ENCODE measurements around the gene TUBB2A. TPM values are rescaled to one million over a fixed set of nuclear protein-coding genes. Genes with fewer than 3 reads are reported as not detected.

Gene TUBB2A
- total RNA-seq, 1 donor from 2014 or later = 79.9 TPM

GRCh38 chr6:3124667-3125066 lies 32.7 kb downstream of the TUBB2A start:
- no peak for DNase-seq (ENCODE audit: low spot score)

DNA sequence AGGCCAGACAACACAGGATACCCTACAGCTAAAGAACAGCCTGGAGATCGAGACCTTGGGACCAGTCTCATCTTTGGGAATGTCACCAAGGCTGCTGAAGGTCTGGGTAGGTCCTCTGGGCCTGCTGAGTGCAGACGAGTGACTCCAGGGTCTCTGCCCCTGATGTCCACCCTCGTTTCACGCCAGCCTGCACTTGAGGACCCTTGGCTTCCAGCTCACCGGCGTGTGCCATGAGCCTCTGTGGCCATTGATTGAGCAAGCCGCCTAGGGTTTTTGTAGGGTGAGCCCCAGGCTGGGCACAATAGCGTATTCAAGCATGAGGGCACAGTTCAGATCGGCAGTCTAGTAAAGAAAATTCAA lies 34.5 kb downstream of the TUBB2A start:
- DNase-seq (ENCODE audit: low spot score) = no peak

DNA sequence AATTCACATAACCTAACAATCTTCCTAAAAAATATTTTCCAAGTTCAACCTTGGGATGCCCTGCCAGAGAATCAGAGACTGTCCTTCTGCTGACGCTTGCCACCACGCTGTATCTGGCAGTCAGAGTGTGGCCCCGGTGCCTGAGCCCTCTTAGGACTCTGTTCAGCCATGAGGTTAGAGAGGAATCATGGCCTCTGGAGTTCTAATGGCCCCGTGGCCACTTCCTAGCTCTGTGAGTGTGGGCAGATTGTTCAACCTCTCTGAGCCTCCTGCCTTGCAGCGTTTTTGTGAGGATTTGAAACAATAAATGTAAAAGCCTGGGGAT lies 36.6 kb downstream of the TUBB2A start:
- DNase-seq (ENCODE audit: low spot score) = no peak

DNA sequence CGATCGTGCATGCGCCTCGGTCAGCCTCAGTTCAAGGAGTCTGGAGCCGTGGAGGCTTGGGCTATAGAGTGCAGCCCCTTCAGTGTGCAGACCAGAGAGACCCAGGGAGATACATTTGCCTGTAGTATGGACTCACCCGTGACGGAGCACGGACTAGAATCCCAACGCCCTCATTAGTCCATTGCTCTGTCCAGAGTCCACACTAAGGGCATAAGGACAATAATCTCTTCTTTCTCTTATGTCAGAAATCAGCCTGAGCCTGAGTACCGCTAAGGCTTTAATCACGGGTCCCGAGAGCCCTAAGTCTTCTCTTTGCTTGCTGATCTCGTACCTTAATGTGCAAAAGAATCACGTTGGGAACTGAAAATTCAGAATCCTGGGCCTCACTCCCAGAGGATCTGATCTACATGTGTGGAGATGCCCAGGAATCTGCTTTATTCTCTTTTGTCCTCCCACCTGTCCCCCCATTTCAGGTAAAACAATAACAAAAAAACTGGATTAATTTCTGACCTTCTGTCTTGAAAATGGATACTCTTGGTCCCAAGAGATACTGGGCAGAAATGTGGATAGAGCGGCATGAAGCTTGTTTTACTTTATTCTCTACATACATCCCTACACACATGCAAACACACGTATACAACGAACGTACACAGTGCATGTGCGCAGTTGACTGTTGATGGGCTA lies 38.2 kb downstream of the TUBB2A start:
- no peak for DNase-seq (ENCODE audit: low spot score)

- peak; percentile 97 for DNase-seq (ENCODE audit: low spot score)
Measured at GRCh38 chr6:3118353-3119039, 38.8 kb downstream of the TUBB2A start, which contains the start of gene BPHL. TSS of gene BPHL (plus strand) at chr6:3118711. CDS start at chr6:3118741, 30 bp downstream.

DNA sequence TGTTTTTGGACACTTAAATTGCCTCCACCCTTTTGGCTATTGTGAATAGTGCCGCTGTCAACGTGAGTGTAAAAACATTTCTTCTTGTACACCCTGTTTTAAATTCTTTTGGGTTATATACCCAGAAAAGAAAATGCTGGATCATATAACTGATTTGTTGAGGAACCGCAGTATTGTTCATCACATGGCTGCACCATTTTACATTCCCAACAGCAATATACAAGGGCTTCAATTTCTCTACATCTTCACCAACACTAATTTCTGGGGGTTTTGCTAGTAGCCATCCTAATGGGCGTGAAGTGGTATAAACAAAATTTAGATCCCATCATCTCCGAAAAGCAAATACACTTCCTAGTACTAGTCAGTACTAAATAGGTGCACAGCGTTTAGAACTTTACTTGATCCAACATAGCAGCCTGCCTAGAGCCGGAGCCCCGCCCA lies 39.4 kb downstream of the TUBB2A start:
- DNase-seq (ENCODE audit: low spot score) = no peak

DNA sequence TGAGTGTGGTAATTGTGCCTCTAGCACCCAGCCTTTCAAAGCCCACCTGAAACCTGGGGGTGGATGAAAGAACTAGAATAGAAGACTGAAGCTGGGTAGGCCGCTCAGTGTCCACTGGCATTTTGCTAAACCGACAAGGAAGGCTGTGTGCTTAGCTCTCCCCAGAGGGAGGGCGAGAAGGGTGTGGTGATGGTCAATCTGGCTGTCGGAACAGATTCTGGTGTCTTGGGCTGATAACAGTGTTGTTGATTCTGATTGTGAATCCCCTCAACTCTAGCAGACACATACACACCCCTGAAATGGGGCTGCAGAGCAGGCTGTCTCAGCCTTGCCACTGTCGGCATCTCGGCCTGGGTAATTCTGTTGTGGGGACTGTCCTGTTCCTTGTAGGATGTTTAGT lies 43.0 kb downstream of the TUBB2A start:
- DNase-seq (ENCODE audit: low spot score) = no peak

DNA sequence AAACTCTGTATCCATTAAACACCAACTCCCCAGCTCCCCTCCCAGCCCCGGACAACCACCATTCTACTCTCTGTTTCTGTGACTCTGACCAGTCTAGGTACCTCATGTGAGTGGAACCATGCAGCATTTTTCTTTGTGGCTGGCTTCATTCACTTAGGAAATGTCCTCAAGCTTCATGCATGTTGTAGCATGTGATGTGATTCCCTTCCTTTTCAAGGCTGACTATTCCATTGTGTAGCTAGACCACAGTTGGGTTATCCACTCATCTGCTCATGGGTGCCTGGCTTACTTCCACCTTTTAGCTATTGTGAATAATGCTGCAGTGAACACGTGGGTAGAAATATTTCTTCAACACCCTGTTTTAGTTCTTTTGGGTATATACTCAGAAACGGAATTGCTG lies 47.6 kb downstream of the TUBB2A start:
- DNase-seq (ENCODE audit: low spot score) = no peak

DNA sequence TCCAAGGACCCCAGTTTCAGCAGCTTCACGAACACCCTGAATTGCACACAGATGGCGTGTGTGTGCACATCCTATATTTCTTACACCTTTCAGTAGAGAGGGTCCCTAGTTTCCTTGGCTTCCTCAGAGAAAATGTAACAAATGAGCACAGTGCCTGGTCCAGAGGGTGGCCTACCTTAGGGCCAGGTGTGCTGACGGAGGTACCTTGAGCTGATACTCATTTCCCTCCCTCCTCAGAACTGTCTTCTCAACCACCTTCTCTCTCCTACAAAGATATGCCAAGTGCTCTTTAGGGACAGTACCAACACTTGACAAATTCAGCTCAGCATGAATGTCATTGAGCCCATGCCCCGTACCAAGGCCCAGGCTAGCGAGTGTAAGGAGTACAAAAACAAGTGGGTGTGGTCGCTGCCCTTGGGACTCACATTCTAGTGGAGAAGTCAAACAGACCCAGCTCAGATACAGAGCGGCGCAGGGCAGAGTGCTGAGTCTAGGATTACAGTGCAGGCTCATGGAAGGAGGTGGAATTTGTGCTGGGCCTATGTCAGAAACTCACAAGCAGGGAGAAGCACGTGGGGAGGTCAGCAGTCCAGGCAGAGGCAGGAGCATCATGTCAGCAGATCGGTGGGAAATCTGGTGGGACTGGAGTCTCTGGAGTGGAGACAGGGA lies 48.5 kb downstream of the TUBB2A start:
- no peak for DNase-seq (ENCODE audit: low spot score)

Other genes with a start within 250 kb of the TUBB2A start
- gene SERPINB6, start 186.0 kb downstream of the TUBB2A start, total RNA-seq (ENCODE audit: insufficient read depth, low replicate concordance) = 63.3 TPM
- 10.8 TPM for gene NQO2, start 157.7 kb downstream of the TUBB2A start, total RNA-seq (ENCODE audit: insufficient read depth, low replicate concordance)
- 19.0 TPM for gene RIPK1, start 89.0 kb downstream of the TUBB2A start, total RNA-seq (ENCODE audit: insufficient read depth, low replicate concordance)
- 29.6 TPM for gene BPHL, start 38.8 kb downstream of the TUBB2A start, total RNA-seq (ENCODE audit: insufficient read depth, low replicate concordance)
- gene TUBB2B, start 70.1 kb upstream of the TUBB2A start, total RNA-seq (ENCODE audit: insufficient read depth, low replicate concordance) = 73.4 TPM
- 34.9 TPM for gene PSMG4, start 101.4 kb upstream of the TUBB2A start, total RNA-seq (ENCODE audit: insufficient read depth, low replicate concordance)